Adrenal gland (tissue), 12 donors: Measurements from ENCODE around the gene TRABD. TPM values are rescaled to one million over a fixed set of nuclear protein-coding genes. Genes with fewer than 3 reads are reported as not detected.

Source experiments
- DNase-seq, 7 donors: peaks; one replicate each; pipeline ENCODE4 v3.0.0-alpha.2; 2019 to 2020
- H3K27ac ChIP-seq, 5 donors: fragments of 200-600 bp; sonication (generic) in 4 of 5; 1 replicate in 3 of 5; 2 replicates in 2 of 5; pipeline versions ENCODE4 v1.5.1 to v1.8.0; 2016 to 2020; ENCODE audit warnings: mild to moderate bottlenecking in 1 of 5
- H3K27me3 ChIP-seq: fragments of 200-600 bp; 2 replicates; pipeline ENCODE4 v1.8.0; 2021
- H3K36me3 ChIP-seq, 2 donors: fragments of 200-600 bp; replicated peaks in 1 of 2; 1 replicate in 1 of 2; 2 replicates in 1 of 2; pipeline versions ENCODE4 v1.5.1 to v1.8.0; 2018 to 2022
- H3K4me1 ChIP-seq, 2 donors: fragments of 200-600 bp; replicated peaks in 1 of 2; 1 replicate in 1 of 2; 2 replicates in 1 of 2; pipeline versions ENCODE4 v1.5.1 to v1.8.0; 2018 to 2021
- H3K4me3 ChIP-seq, 4 donors: fragments of 200-600 bp; sonication (generic) in 3 of 4; one replicate each; pipeline ENCODE4 v1.5.1; 2016 to 2018
- H3K9me3 ChIP-seq, 3 donors: fragments of 200-600 bp; sonication (generic) in 1 of 3; replicated peaks in 1 of 3; 1 replicate in 2 of 3; 2 replicates in 1 of 3; pipeline versions ENCODE4 v1.5.1 to v1.8.0; 2016 to 2021
- CTCF ChIP-seq, 6 experiments: fragments of 450-650 bp in 4 of 6; fragments of 200-600 bp in 2 of 6; sonication (generic) in 1 of 6; IDR thresholded peaks; 1 replicate in 5 of 6; 2 replicates in 1 of 6; pipeline versions ENCODE4 v1.5.1 to v1.8.0; 2016 to 2021; ENCODE audit warnings: antibody characterized with exemption in 6 of 6, mild to moderate bottlenecking in 2 of 6, moderate library complexity in 1 of 6
- POLR2A ChIP-seq, 2 donors: fragments of 450-650 bp; IDR thresholded peaks; one replicate each; pipeline ENCODE4 v1.6.1; 2017; ENCODE audit warnings: antibody characterized with exemption in 2 of 2, mild to moderate bottlenecking in 2 of 2, moderate library complexity in 1 of 2
- WGBS, 4 donors: extraction: QIAGEN DNeasy Blood & Tissue Kit in 2 of 4; methylation state at CpG; one replicate each; pipeline versions ENCODE4 v1.1.5 to v1.1.7; 2013 to 2017; 5-methylcytosine and 5-hydroxymethylcytosine counted together
- intact Hi-C, 2 donors: fragments of 100-400 bp; cut with DNase I; formaldehyde crosslinking; loops; one replicate each; pipeline versions ENCODE4 v1.14.1 to v1.15.0; 2022 to 2023
- polyA plus RNA-seq, 3 donors: library from polyadenylated mRNA; stranded (reverse); fragments of 200-250 nt in 2 of 3; fragments of 350-450 nt in 1 of 3; fragmentation: Illumina TruSeq in 1 of 3; extraction: RNeasy Lipid Tissue Mini Kit (QIAGEN cat#74804) in 1 of 3; gene quantifications; one replicate each; pipeline ENCODE4 v1.2.3, GENCODE V29; 2013 to 2014
- total RNA-seq, 9 donors: library from RNA; depleted of rRNA in 4 of 9; stranded (reverse); fragments of >200 nt in 4 of 9; fragments of 120-200 nt in 1 of 9; fragmentation: NEBNext Ultra II Directional in 1 of 9; extraction: Animal tissue kit (Norgen Biotek cat#: 25700) in 1 of 9; gene quantifications; one replicate each; pipeline versions ENCODE4 v1.1.0 to v1.2.4, GENCODE V29; 2013 to 2023
- donor health status: healthy with polysubstance abuse.
- donor health status: Bipolar disorder and iron deficiency.
- donor health status: DM: yes; HTN: yes; CAD: no.
- donor health status: DM: no; HTN: no; CAD: no.
- donor health status: DM: no; HTN: no; CAD: no.
- donor health status: DM: yes; HTN: yes; CAD: no.

TRABD gene
- total and polyA plus RNA-seq, 12 donors = 3.0 to 79.0 (median 28.9) TPM

- no peaks in the 10 kb centered on the region for H3K9me3 ChIP-seq
- H3K27ac ChIP-seq = peak overlapping the region in 1 of 5 donors; percentile 40
- no peak overlapping the region for H3K4me3 ChIP-seq
- WGBS, 4 donors = 36 to 47% (median 40%) methylated on average over 13 to 22 of the region's 22 CpGs
- H3K4me1 ChIP-seq = no peaks in the 10 kb centered on the region
- H3K27me3 ChIP-seq = no peaks in the 10 kb centered on the region
- DNase-seq = peak in 6 of 7 donors; percentile 69 to 84 (median 76)
- H3K36me3 ChIP-seq = no peaks in the 10 kb centered on the region
- intact Hi-C loops = no loop called here
- no peak for TF ChIP-seq POLR2A (IDR thresholded peaks at IDR 0.05)
- peak; percentile 49 to 86 (median 80) for TF ChIP-seq CTCF (IDR thresholded peaks at IDR 0.05)
Measured at GRCh38 chr22:50148991-50149721, 36.6 kb upstream of the TRABD start.

- Histone ChIP-seq H3K27me3 (no peaks in the 10 kb centered on the region), H3K4me1 (no peaks in the 10 kb centered on the region), H3K36me3 (no peaks in the 10 kb centered on the region), H3K9me3 (no peaks in the 10 kb centered on the region), H3K4me3 (no peak overlapping the region), H3K27ac (no peak overlapping the region)
- 83 to 88% (median 85%) methylated on average over 20 to 35 of the region's 35 CpGs for WGBS, 4 donors
- TF ChIP-seq POLR2A (IDR thresholded peaks at IDR 0.05) = no peak
- TF ChIP-seq CTCF (IDR thresholded peaks at IDR 0.05) = no peak
- DNase-seq = no peak
- intact Hi-C loops = loop anchor here in 1 of 2 donors (5.0 kb wide), 1 partner anchor 57 kb away; no protein-coding TSS in a partner anchor
Measured at GRCh38 chr22:50150161-50151129, 35.3 kb upstream of the TRABD start.

GRCh38 chr22:50151571-50152537 lies 33.9 kb upstream of the TRABD start:
- WGBS, 4 donors = 79 to 98% (median 84%) methylated on average over 7 to 33 of the region's 33 CpGs
- intact Hi-C loops = loop anchor here in 1 of 2 donors (5.0 kb wide), 1 partner anchor 55 kb away; no protein-coding TSS in a partner anchor
- H3K4me1 ChIP-seq = no peaks in the 10 kb centered on the region
- H3K27me3 ChIP-seq = no peaks in the 10 kb centered on the region
- no peak overlapping the region for H3K4me3 ChIP-seq
- no peak overlapping the region for H3K27ac ChIP-seq
- no peaks in the 10 kb centered on the region for H3K36me3 ChIP-seq
- DNase-seq = no peak
- TF ChIP-seq CTCF (IDR thresholded peaks at IDR 0.05) = no peak
- TF ChIP-seq POLR2A (IDR thresholded peaks at IDR 0.05) = no peak
- H3K9me3 ChIP-seq = no peaks in the 10 kb centered on the region
